HEK293T (cell line): Measurements from ENCODE around the gene SYCE1.

Experiments used
- ARNT ChIP-seq: fragments of 450-650 bp; IDR thresholded peaks from 2 replicates; pipeline ENCODE4 v1.6.1; 2017; ENCODE audit warnings: mild to moderate bottlenecking
- BHLHE40 ChIP-seq: fragments of 450-650 bp; IDR thresholded peaks from 2 replicates; pipeline ENCODE4 v1.6.1; 2016; ENCODE audit warnings: mild to moderate bottlenecking, moderate library complexity, borderline replicate concordance
- ELF4 ChIP-seq: fragments of 450-650 bp; IDR thresholded peaks from 2 replicates; pipeline ENCODE4 v1.6.1; 2017; ENCODE audit warnings: antibody characterized with exemption
- FOXA1 ChIP-seq: fragments of 450-650 bp; IDR thresholded peaks from 2 replicates; pipeline ENCODE4 v1.6.1; 2016; ENCODE audit warnings: mild to moderate bottlenecking
- FOXM1 ChIP-seq: fragments of 450-650 bp; IDR thresholded peaks from 2 replicates; pipeline ENCODE4 v1.6.1; 2017; ENCODE audit warnings: mild to moderate bottlenecking, borderline replicate concordance
- HDGF ChIP-seq: fragments of 450-650 bp; IDR thresholded peaks from 2 replicates; pipeline ENCODE4 v1.6.1; 2017; ENCODE audit warnings: antibody characterized with exemption, borderline replicate concordance
- LEF1 ChIP-seq: fragments of 450-650 bp; IDR thresholded peaks from 2 replicates; pipeline ENCODE4 v1.6.1; 2017; ENCODE audit warnings: mild to moderate bottlenecking, borderline replicate concordance
- NFRKB ChIP-seq: fragments of 450-650 bp; IDR thresholded peaks from 2 replicates; pipeline ENCODE4 v1.6.1; 2016; ENCODE audit warnings: mild to moderate bottlenecking, moderate library complexity
- SP1 ChIP-seq: fragments of 450-650 bp; IDR thresholded peaks from 2 replicates; pipeline ENCODE4 v1.6.1; 2017
- TARDBP ChIP-seq: fragments of 450-650 bp; IDR thresholded peaks from 2 replicates; pipeline ENCODE4 v1.6.1; 2016
- ZNF384 ChIP-seq: fragments of 450-650 bp; IDR thresholded peaks from 2 replicates; pipeline ENCODE4 v1.6.1; 2016
- TF ChIP-seq, protein P1 (sequence below): fragments of 450-650 bp; IDR thresholded peaks from 2 replicates; pipeline ENCODE4 v1.6.1; 2016

DNA sequence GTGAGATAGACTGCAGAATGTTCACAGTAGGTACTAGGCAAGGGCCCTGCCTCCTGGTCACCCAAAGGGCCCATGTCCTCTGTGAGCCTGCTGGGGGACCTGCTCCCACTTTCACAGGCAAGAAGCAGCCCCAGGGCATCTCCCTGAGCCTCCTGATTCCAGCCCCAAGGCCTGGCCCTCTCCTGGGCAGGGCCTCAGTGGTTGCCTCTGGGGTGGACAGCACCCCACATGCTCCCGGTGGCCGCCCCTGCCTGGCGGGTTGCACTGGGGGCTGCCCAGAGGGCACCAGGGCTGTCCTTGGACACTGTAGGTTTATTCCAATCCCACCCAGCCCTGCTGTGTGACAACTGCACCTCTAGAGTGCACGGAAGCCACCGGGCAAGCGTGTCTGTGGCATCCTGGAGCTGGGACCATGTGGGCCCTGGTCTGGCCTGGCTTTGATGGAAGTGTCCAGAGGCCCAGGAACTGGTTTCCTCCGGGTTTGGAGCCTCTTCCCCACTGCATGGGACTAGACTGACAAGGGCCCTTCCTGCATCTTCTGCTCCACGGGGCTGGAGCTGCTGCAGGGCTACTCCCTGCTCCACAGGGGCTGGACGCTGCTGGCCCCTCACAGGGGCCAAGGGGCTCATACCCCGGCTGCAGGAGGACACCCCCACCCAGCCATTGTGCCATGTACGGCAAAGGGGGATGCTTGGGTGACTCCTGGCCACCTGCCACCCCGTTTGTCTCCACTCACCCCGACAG lies 25.0 kb upstream of the SYCE1 start:
- TF ChIP-seq BHLHE40 (no peak), HDGF (no peak), ARNT (no peak), ZNF384 (no peak), LEF1 (no peak), ELF4 (no peak), NFRKB (no peak), TARDBP (no peak), FOXM1 (no peak), FOXA1 (no peak), SP1 (no peak)
- TF ChIP-seq, protein P1, sequence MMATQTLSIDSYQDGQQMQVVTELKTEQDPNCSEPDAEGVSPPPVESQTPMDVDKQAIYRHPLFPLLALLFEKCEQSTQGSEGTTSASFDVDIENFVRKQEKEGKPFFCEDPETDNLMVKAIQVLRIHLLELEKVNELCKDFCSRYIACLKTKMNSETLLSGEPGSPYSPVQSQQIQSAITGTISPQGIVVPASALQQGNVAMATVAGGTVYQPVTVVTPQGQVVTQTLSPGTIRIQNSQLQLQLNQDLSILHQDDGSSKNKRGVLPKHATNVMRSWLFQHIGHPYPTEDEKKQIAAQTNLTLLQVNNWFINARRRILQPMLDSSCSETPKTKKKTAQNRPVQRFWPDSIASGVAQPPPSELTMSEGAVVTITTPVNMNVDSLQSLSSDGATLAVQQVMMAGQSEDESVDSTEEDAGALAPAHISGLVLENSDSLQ: no peak
